ENCODE measurements around the gene RRM2.

Gene RRM2

GRCh38 chr2:10163498-10164486, 41.3 kb downstream of the RRM2 start:
- in situ Hi-C loops (cut with HindIII; ENCODE audit: low pct_ligation_motif_present, low pct_unique_long_range_greater_than_20kb, low sequenced_read_pairs) = no loop called here
- no peak for DNase-seq

GRCh38 chr2:10164601-10165000, 42.1 kb downstream of the RRM2 start:
- DNase-seq = no peak
- in situ Hi-C loops (cut with HindIII; ENCODE audit: low pct_ligation_motif_present, low pct_unique_long_range_greater_than_20kb, low sequenced_read_pairs) = no loop called here

- DNase-seq = no peak
- in situ Hi-C loops (cut with HindIII; ENCODE audit: low pct_ligation_motif_present, low pct_unique_long_range_greater_than_20kb, low sequenced_read_pairs) = no loop called here
Observed at GRCh38 chr2:10165282-10165681, 42.7 kb downstream of the RRM2 start.

- no peak for DNase-seq
- in situ Hi-C loops (cut with HindIII; ENCODE audit: low pct_ligation_motif_present, low pct_unique_long_range_greater_than_20kb, low sequenced_read_pairs) = no loop called here
Observed at GRCh38 chr2:10165861-10166675, 43.5 kb downstream of the RRM2 start.

- DNase-seq = no peak
- in situ Hi-C loops (cut with HindIII; ENCODE audit: low pct_ligation_motif_present, low pct_unique_long_range_greater_than_20kb, low sequenced_read_pairs) = no loop called here
Observed at GRCh38 chr2:10166676-10167292, 44.2 kb downstream of the RRM2 start.

- in situ Hi-C loops (cut with HindIII; ENCODE audit: low pct_ligation_motif_present, low pct_unique_long_range_greater_than_20kb, low sequenced_read_pairs) = no loop called here
- no peak for DNase-seq
Observed at GRCh38 chr2:10167316-10167715, 44.8 kb downstream of the RRM2 start.

GRCh38 chr2:10168221-10168620, 45.7 kb downstream of the RRM2 start:
- in situ Hi-C loops (cut with HindIII; ENCODE audit: low pct_ligation_motif_present, low pct_unique_long_range_greater_than_20kb, low sequenced_read_pairs) = no loop called here
- no peak for DNase-seq

- DNase-seq = no peak
- in situ Hi-C loops (cut with HindIII; ENCODE audit: low pct_ligation_motif_present, low pct_unique_long_range_greater_than_20kb, low sequenced_read_pairs) = no loop called here
Observed at GRCh38 chr2:10169053-10169578, 46.6 kb downstream of the RRM2 start.

- in situ Hi-C loops (cut with HindIII; ENCODE audit: low pct_ligation_motif_present, low pct_unique_long_range_greater_than_20kb, low sequenced_read_pairs) = no loop called here
- DNase-seq = peak; percentile 6
Observed at GRCh38 chr2:10169581-10169980, 47.0 kb downstream of the RRM2 start.

- in situ Hi-C loops (cut with HindIII; ENCODE audit: low pct_ligation_motif_present, low pct_unique_long_range_greater_than_20kb, low sequenced_read_pairs) = no loop called here
- DNase-seq = peak; percentile 34
Observed at GRCh38 chr2:10170256-10170655, 47.7 kb downstream of the RRM2 start.

GRCh38 chr2:10171006-10171800, 48.7 kb downstream of the RRM2 start:
- in situ Hi-C loops (cut with HindIII; ENCODE audit: low pct_ligation_motif_present, low pct_unique_long_range_greater_than_20kb, low sequenced_read_pairs) = no loop called here
- no peak for DNase-seq

- in situ Hi-C loops (cut with HindIII; ENCODE audit: low pct_ligation_motif_present, low pct_unique_long_range_greater_than_20kb, low sequenced_read_pairs) = no loop called here
- DNase-seq = no peak
Observed at GRCh38 chr2:10172033-10172871, 49.7 kb downstream of the RRM2 start.

GRCh38 chr2:10173258-10174005, 50.9 kb downstream of the RRM2 start:
- in situ Hi-C loops (cut with HindIII; ENCODE audit: low pct_ligation_motif_present, low pct_unique_long_range_greater_than_20kb, low sequenced_read_pairs) = no loop called here
- DNase-seq = no peak

- in situ Hi-C loops (cut with HindIII; ENCODE audit: low pct_ligation_motif_present, low pct_unique_long_range_greater_than_20kb, low sequenced_read_pairs) = no loop called here
- DNase-seq = no peak
Observed at GRCh38 chr2:10174173-10174572, 51.6 kb downstream of the RRM2 start.

GRCh38 chr2:10175441-10175840, 52.9 kb downstream of the RRM2 start:
- in situ Hi-C loops (cut with HindIII; ENCODE audit: low pct_ligation_motif_present, low pct_unique_long_range_greater_than_20kb, low sequenced_read_pairs) = no loop called here
- no peak for DNase-seq

GRCh38 chr2:10178751-10179150, 56.2 kb downstream of the RRM2 start:
- DNase-seq = no peak
- in situ Hi-C loops (cut with HindIII; ENCODE audit: low pct_ligation_motif_present, low pct_unique_long_range_greater_than_20kb, low sequenced_read_pairs) = no loop called here

- in situ Hi-C loops (cut with HindIII; ENCODE audit: low pct_ligation_motif_present, low pct_unique_long_range_greater_than_20kb, low sequenced_read_pairs) = no loop called here
- DNase-seq = no peak
Observed at GRCh38 chr2:10179422-10179821, 56.9 kb downstream of the RRM2 start.

All from ACHN (cell line).